Stomach (tissue), 4 donors: Measurements from ENCODE around the gene PITPNM3.

ENCODE experiments used
- CTCF ChIP-seq, 7 experiments: fragments of 450-650 bp in 4 of 7; fragments of 200-600 bp in 3 of 7; sonication (generic) in 3 of 7; IDR thresholded peaks; one replicate each; pipeline ENCODE4 v1.5.1; 2016 to 2019; ENCODE audit warnings: antibody characterized with exemption in 7 of 7, control low read depth in 2 of 7, mild to moderate bottlenecking in 1 of 7
- EP300 ChIP-seq: sonication (generic); formaldehyde crosslinking; IDR thresholded peaks from one replicate; pipeline ENCODE4 v1.6.1; 2017; ENCODE audit warnings: antibody characterized with exemption
- POLR2AphosphoS5 ChIP-seq, 3 donors: sonication (generic); formaldehyde crosslinking; IDR thresholded peaks; one replicate each; pipeline ENCODE4 v1.6.1; 2016; ENCODE audit warnings: antibody characterized with exemption in 3 of 3

GRCh38 chr17:6473128-6473767 is 83.1 kb downstream of the PITPNM3 start:
- peak in 6 of 7 experiments; percentile 43 to 97 (median 92) for TF ChIP-seq CTCF (IDR thresholded peaks at IDR 0.05)
- TF ChIP-seq EP300 = no peak
- TF ChIP-seq POLR2AphosphoS5 (IDR thresholded peaks at IDR 0.05) = peak in 1 of 3 donors; percentile 74
